CMK (cell line): ENCODE data around the gene CPLANE1.

Experiments
- DNase-seq: peaks from one replicate; pipeline ENCODE4 v3.0.0-alpha.2; 2010; ENCODE audit warnings: low read depth

The CPLANE1 gene

GRCh38 chr5:37064442-37064841 lies 184.7 kb downstream of the CPLANE1 start:
- no peak for DNase-seq

- no peak for DNase-seq
Measured at GRCh38 chr5:37063739-37064138, 185.4 kb downstream of the CPLANE1 start.

- no peak for DNase-seq
Measured at GRCh38 chr5:37060030-37060429, 189.1 kb downstream of the CPLANE1 start.

GRCh38 chr5:37056762-37057161 lies 192.4 kb downstream of the CPLANE1 start:
- DNase-seq: no peak
